Stimulated activated effector memory CD8-positive, alpha-beta T cell treated with anti-CD3 and anti-CD28 coated beads, Interleukin-12 subunit alpha, Interleukin-12 subunit beta, amount 100 ng/mL, for 72 hours (primary cell): ENCODE data around the gene TRABD.

Experiments
- ATAC-seq: fragments of 150-1000 bp; cut with Tn5 transposase; 2 replicates; pipeline ENCODE4 v1.10.0; 2021
- DNase-seq, 2 donors: peaks; one replicate each; pipeline ENCODE4 v3.0.0; 2021 to 2022; ENCODE audit warnings: low spot score in 2 of 2
- H3K27ac Mint-ChIP-seq: one replicate; pipeline ENCODE4 v1.8.0; 2022; ENCODE audit warnings: mild to moderate bottlenecking, mixed read lengths
- H3K36me3 Mint-ChIP-seq: one replicate; pipeline ENCODE4 v1.8.0; 2022; ENCODE audit warnings: mild to moderate bottlenecking, mixed read lengths
- H3K4me1 Mint-ChIP-seq: one replicate; pipeline ENCODE4 v1.8.0; 2022; ENCODE audit warnings: mixed read lengths
- H3K4me3 Mint-ChIP-seq: one replicate; pipeline ENCODE4 v1.8.0; 2022; ENCODE audit warnings: mild to moderate bottlenecking, mixed read lengths
- H3K9me3 Mint-ChIP-seq: one replicate; pipeline ENCODE4 v1.8.0; 2022; ENCODE audit warnings: mixed read lengths

TRABD gene

GRCh38 chr22:50148166-50148500, 37.6 kb upstream of the TRABD start:
- Mint-ChIP-seq H3K9me3 (no peaks in the 10 kb centered on the region), H3K36me3 (no peaks in the 10 kb centered on the region), H3K27ac (no peak overlapping the region), H3K4me1 (peaks cover 8% of the 10 kb centered on the region), H3K4me3 (no peak overlapping the region)
- ATAC-seq, result no peak
- DNase-seq, result no peak

- H3K4me3 Mint-ChIP-seq, result no peak overlapping the region
- ATAC-seq (peak; percentile 91), DNase-seq (peak; percentile 58 to 81)
- H3K36me3 Mint-ChIP-seq, result no peaks in the 10 kb centered on the region
- no peaks in the 10 kb centered on the region for H3K9me3 Mint-ChIP-seq
- H3K27ac Mint-ChIP-seq, result no peak overlapping the region
- peaks cover 8% of the 10 kb centered on the region for H3K4me1 Mint-ChIP-seq
These were observed 36.6 kb upstream of the TRABD start for GRCh38 chr22:50148991-50149721.

- Mint-ChIP-seq H3K9me3 (no peaks in the 10 kb centered on the region), H3K36me3 (no peaks in the 10 kb centered on the region), H3K4me3 (no peak overlapping the region), H3K4me1 (peaks cover 8% of the 10 kb centered on the region), H3K27ac (no peak overlapping the region)
- DNase-seq (no peak), ATAC-seq (no peak)
These were observed 35.3 kb upstream of the TRABD start for GRCh38 chr22:50150161-50151129.

GRCh38 chr22:50151571-50152537, 33.9 kb upstream of the TRABD start:
- ATAC-seq (no peak), DNase-seq (no peak)
- Mint-ChIP-seq H3K36me3 (no peaks in the 10 kb centered on the region), H3K27ac (no peak overlapping the region), H3K9me3 (no peaks in the 10 kb centered on the region), H3K4me3 (no peak overlapping the region), H3K4me1 (peaks cover 8% of the 10 kb centered on the region)

- no peaks in the 10 kb centered on the region for H3K9me3 Mint-ChIP-seq
- ATAC-seq (no peak), DNase-seq (no peak)
- no peak overlapping the region for H3K4me3 Mint-ChIP-seq
- no peaks in the 10 kb centered on the region for H3K36me3 Mint-ChIP-seq
- H3K4me1 Mint-ChIP-seq, result peaks cover 8% of the 10 kb centered on the region
- no peak overlapping the region for H3K27ac Mint-ChIP-seq
These were observed 32.5 kb upstream of the TRABD start for GRCh38 chr22:50153056-50153755.

GRCh38 chr22:50153756-50154140, 32.0 kb upstream of the TRABD start:
- no peak overlapping the region for H3K27ac Mint-ChIP-seq
- H3K9me3 Mint-ChIP-seq, result no peaks in the 10 kb centered on the region
- H3K4me3 Mint-ChIP-seq, result no peak overlapping the region
- peaks cover 8% of the 10 kb centered on the region for H3K4me1 Mint-ChIP-seq
- ATAC-seq, result no peak
- DNase-seq, result no peak
- no peaks in the 10 kb centered on the region for H3K36me3 Mint-ChIP-seq

- no peak for DNase-seq
- H3K4me3 Mint-ChIP-seq, result no peak overlapping the region
- H3K4me1 Mint-ChIP-seq, result no peaks in the 10 kb centered on the region
- H3K27ac Mint-ChIP-seq, result no peak overlapping the region
- ATAC-seq, result no peak
- H3K9me3 Mint-ChIP-seq, result no peaks in the 10 kb centered on the region
- H3K36me3 Mint-ChIP-seq, result no peaks in the 10 kb centered on the region
These were observed 27.9 kb upstream of the TRABD start for GRCh38 chr22:50157709-50158375.

GRCh38 chr22:50160947-50161346, 24.8 kb upstream of the TRABD start:
- ATAC-seq (no peak), DNase-seq (no peak)
- H3K4me3 Mint-ChIP-seq, result no peak overlapping the region
- no peaks in the 10 kb centered on the region for H3K9me3 Mint-ChIP-seq
- no peaks in the 10 kb centered on the region for H3K4me1 Mint-ChIP-seq
- H3K36me3 Mint-ChIP-seq, result no peaks in the 10 kb centered on the region
- H3K27ac Mint-ChIP-seq, result no peak overlapping the region

- H3K27ac Mint-ChIP-seq, result no peak overlapping the region
- no peak for DNase-seq
- H3K4me3 Mint-ChIP-seq, result no peak overlapping the region
- H3K9me3 Mint-ChIP-seq, result no peaks in the 10 kb centered on the region
- no peaks in the 10 kb centered on the region for H3K36me3 Mint-ChIP-seq
- no peak for ATAC-seq
- no peaks in the 10 kb centered on the region for H3K4me1 Mint-ChIP-seq
These were observed 24.0 kb upstream of the TRABD start for GRCh38 chr22:50161508-50162390.

- no peak overlapping the region for H3K27ac Mint-ChIP-seq
- H3K4me3 Mint-ChIP-seq, result no peak overlapping the region
- no peaks in the 10 kb centered on the region for H3K4me1 Mint-ChIP-seq
- no peak for DNase-seq
- no peak for ATAC-seq
- no peaks in the 10 kb centered on the region for H3K36me3 Mint-ChIP-seq
- no peaks in the 10 kb centered on the region for H3K9me3 Mint-ChIP-seq
These were observed 23.2 kb upstream of the TRABD start for GRCh38 chr22:50162391-50162956.

- no peak for ATAC-seq
- Mint-ChIP-seq H3K4me3 (no peak overlapping the region), H3K36me3 (peaks cover 13% of the 10 kb centered on the region)
These were observed 20.1 kb upstream of the TRABD start for GRCh38 chr22:50165436-50166123.

GRCh38 chr22:50167689-50168489, 17.8 kb upstream of the TRABD start:
- ATAC-seq (no peak), DNase-seq (no peak)
- Mint-ChIP-seq H3K9me3 (no peaks in the 10 kb centered on the region), H3K27ac (peak overlapping the region; percentile 93), H3K4me3 (peak overlapping the region; percentile 74), H3K4me1 (peaks cover 25% of the 10 kb centered on the region), H3K36me3 (peaks cover 24% of the 10 kb centered on the region)

More at GRCh38 chr22:50165436-50166123, 20.1 kb upstream of the TRABD start:
- H3K9me3 Mint-ChIP-seq, result no peaks in the 10 kb centered on the region
- DNase-seq, result no peak
- no peak overlapping the region for H3K27ac Mint-ChIP-seq
- peaks cover 19% of the 10 kb centered on the region for H3K4me1 Mint-ChIP-seq
